ENCODE results near the gene IL36RN. TPM values are rescaled to one million over a fixed set of nuclear protein-coding genes. Genes with fewer than 3 reads are reported as not detected.

Gene IL36RN
- polyA plus RNA-seq, 3 donors from 2014 or later, result not detected

GRCh38 chr2:113057117-113057516 is 1.9 kb upstream of the IL36RN start:
- no peak for DNase-seq
- Mint-ChIP-seq H3K4me1 (peaks cover 0 to 10% of the 10 kb centered on the region in 2 donors), H3K36me3 (no peaks in the 10 kb centered on the region), H3K27me3 (ENCODE audit: low read depth in 3 of 3) (peaks cover 2 to 16% (median 6%) of the 10 kb centered on the region in 3 donors), H3K27ac (no peak overlapping the region), H3K4me3 (no peak overlapping the region), H3K9me3 (peaks cover 0 to 6% (median 0%) of the 10 kb centered on the region in 6 donors)

GRCh38 chr2:113058411-113058994 is 495 bp upstream of the IL36RN start:
- H3K4me3 Mint-ChIP-seq, result no peak overlapping the region
- peaks cover 0 to 10% (median 6%) of the 10 kb centered on the region in 3 donors for H3K27me3 Mint-ChIP-seq (ENCODE audit: low read depth in 3 of 3)
- peaks cover 0 to 7% of the 10 kb centered on the region in 2 donors for H3K4me1 Mint-ChIP-seq
- no peak overlapping the region for H3K27ac Mint-ChIP-seq
- no peaks in the 10 kb centered on the region for H3K36me3 Mint-ChIP-seq
- DNase-seq, result no peak
- H3K9me3 Mint-ChIP-seq, result peaks cover 0 to 6% (median 0%) of the 10 kb centered on the region in 6 donors

- Mint-ChIP-seq H3K27ac (no peak overlapping the region), H3K36me3 (no peaks in the 10 kb centered on the region), H3K27me3 (ENCODE audit: low read depth in 3 of 3) (peaks cover 0 to 10% (median 5%) of the 10 kb centered on the region in 3 donors), H3K4me3 (no peak overlapping the region), H3K4me1 (no peaks in the 10 kb centered on the region), H3K9me3 (peaks cover 0 to 3% (median 0%) of the 10 kb centered on the region in 6 donors)
- DNase-seq, result no peak
Measured at GRCh38 chr2:113060396-113060795, 1.4 kb downstream of the IL36RN start.

GRCh38 chr2:113060796-113061195 is 1.8 kb downstream of the IL36RN start:
- Mint-ChIP-seq H3K4me1 (no peaks in the 10 kb centered on the region), H3K36me3 (no peaks in the 10 kb centered on the region), H3K27me3 (ENCODE audit: low read depth in 3 of 3) (peaks cover 0 to 10% (median 2%) of the 10 kb centered on the region in 3 donors), H3K27ac (no peak overlapping the region), H3K9me3 (peaks cover 0 to 2% (median 0%) of the 10 kb centered on the region in 6 donors), H3K4me3 (no peak overlapping the region)
- no peak for DNase-seq

- no peak for DNase-seq
- no peaks in the 10 kb centered on the region for H3K4me1 Mint-ChIP-seq
- peaks cover 0 to 9% (median 2%) of the 10 kb centered on the region in 3 donors for H3K27me3 Mint-ChIP-seq (ENCODE audit: low read depth in 3 of 3)
- no peaks in the 10 kb centered on the region for H3K36me3 Mint-ChIP-seq
- no peak overlapping the region for H3K27ac Mint-ChIP-seq
- H3K4me3 Mint-ChIP-seq, result no peak overlapping the region
- peaks cover 0 to 2% (median 0%) of the 10 kb centered on the region in 6 donors for H3K9me3 Mint-ChIP-seq
Measured at GRCh38 chr2:113061241-113061640, 2.2 kb downstream of the IL36RN start.

- DNase-seq, result no peak
- H3K4me1 Mint-ChIP-seq, result no peaks in the 10 kb centered on the region
- no peak overlapping the region for H3K4me3 Mint-ChIP-seq
- H3K27me3 Mint-ChIP-seq (ENCODE audit: low read depth in 3 of 3), result peaks cover 0 to 10% (median 2%) of the 10 kb centered on the region in 3 donors
- H3K36me3 Mint-ChIP-seq, result no peaks in the 10 kb centered on the region
- no peak overlapping the region for H3K27ac Mint-ChIP-seq
- H3K9me3 Mint-ChIP-seq, result peaks cover 0 to 2% (median 0%) of the 10 kb centered on the region in 6 donors
Measured at GRCh38 chr2:113061896-113062770, 3.1 kb downstream of the IL36RN start.

GRCh38 chr2:113064281-113064680 is 5.3 kb downstream of the IL36RN start:
- Mint-ChIP-seq H3K9me3 (peaks cover 0 to 2% (median 0%) of the 10 kb centered on the region in 6 donors), H3K27me3 (ENCODE audit: low read depth in 3 of 3) (peaks cover 0 to 9% (median 2%) of the 10 kb centered on the region in 3 donors), H3K4me1 (no peaks in the 10 kb centered on the region), H3K4me3 (no peak overlapping the region), H3K36me3 (no peaks in the 10 kb centered on the region), H3K27ac (no peak overlapping the region)
- no peak for DNase-seq

GRCh38 chr2:113064898-113065297 is 5.9 kb downstream of the IL36RN start:
- H3K27ac Mint-ChIP-seq, result no peak overlapping the region
- H3K36me3 Mint-ChIP-seq, result no peaks in the 10 kb centered on the region
- DNase-seq, result no peak
- no peak overlapping the region for H3K4me3 Mint-ChIP-seq
- H3K9me3 Mint-ChIP-seq, result peaks cover 0 to 2% (median 0%) of the 10 kb centered on the region in 6 donors
- H3K27me3 Mint-ChIP-seq (ENCODE audit: low read depth in 3 of 3), result peaks cover 0 to 9% (median 2%) of the 10 kb centered on the region in 3 donors
- H3K4me1 Mint-ChIP-seq, result no peaks in the 10 kb centered on the region

- H3K4me1 Mint-ChIP-seq, result no peaks in the 10 kb centered on the region
- H3K4me3 Mint-ChIP-seq, result no peak within 1 kb of the TSS
- no peaks in the 10 kb centered on the region for H3K36me3 Mint-ChIP-seq
- peaks cover 0 to 4% (median 0%) of the 10 kb centered on the region in 3 donors for H3K27me3 Mint-ChIP-seq (ENCODE audit: low read depth in 3 of 3)
- no peak for DNase-seq
- H3K9me3 Mint-ChIP-seq, result peaks cover 0 to 2% (median 0%) of the 10 kb centered on the region in 6 donors
- no peak within 1 kb of the TSS for H3K27ac Mint-ChIP-seq
Measured at GRCh38 chr2:113067681-113068080, 8.7 kb downstream of the IL36RN start, which contains the start of gene IL1F10. TSS of gene IL1F10 (plus strand) at chr2:113067970. CDS start at chr2:113072739, 4,769 bp downstream.

- Mint-ChIP-seq H3K27ac (no peak overlapping the region), H3K27me3 (ENCODE audit: low read depth in 3 of 3) (peaks cover 0 to 8% (median 3%) of the 10 kb centered on the region in 3 donors), H3K36me3 (no peaks in the 10 kb centered on the region), H3K9me3 (no peaks in the 10 kb centered on the region), H3K4me1 (no peaks in the 10 kb centered on the region), H3K4me3 (no peak overlapping the region)
- DNase-seq, result no peak
Measured at GRCh38 chr2:113068249-113068648, 9.3 kb downstream of the IL36RN start.

- Mint-ChIP-seq H3K36me3 (no peaks in the 10 kb centered on the region), H3K27me3 (ENCODE audit: low read depth in 3 of 3) (peaks cover 0 to 8% (median 3%) of the 10 kb centered on the region in 3 donors), H3K4me1 (no peaks in the 10 kb centered on the region), H3K9me3 (no peaks in the 10 kb centered on the region), H3K27ac (no peak overlapping the region), H3K4me3 (no peak overlapping the region)
- DNase-seq, result no peak
Measured at GRCh38 chr2:113068706-113069485, 9.9 kb downstream of the IL36RN start.

- H3K9me3 Mint-ChIP-seq, result no peaks in the 10 kb centered on the region
- peaks cover 2% of the 10 kb centered on the region in 2 donors for H3K4me1 Mint-ChIP-seq
- no peak overlapping the region for H3K27ac Mint-ChIP-seq
- H3K27me3 Mint-ChIP-seq (ENCODE audit: low read depth in 3 of 3), result peaks cover 0 to 8% (median 3%) of the 10 kb centered on the region in 3 donors
- DNase-seq, result no peak
- H3K36me3 Mint-ChIP-seq, result no peaks in the 10 kb centered on the region
- no peak overlapping the region for H3K4me3 Mint-ChIP-seq
Measured at GRCh38 chr2:113069676-113070605, 10.9 kb downstream of the IL36RN start.

GRCh38 chr2:113070606-113070975 is 11.6 kb downstream of the IL36RN start:
- peaks cover 5 to 6% of the 10 kb centered on the region in 2 donors for H3K4me1 Mint-ChIP-seq
- no peak overlapping the region for H3K4me3 Mint-ChIP-seq
- H3K36me3 Mint-ChIP-seq, result no peaks in the 10 kb centered on the region
- no peak for DNase-seq
- no peak overlapping the region for H3K27ac Mint-ChIP-seq
- peaks cover 0 to 8% (median 3%) of the 10 kb centered on the region in 3 donors for H3K27me3 Mint-ChIP-seq (ENCODE audit: low read depth in 3 of 3)
- H3K9me3 Mint-ChIP-seq, result no peaks in the 10 kb centered on the region
